ENCODE measurements around the gene PER2.

DNA sequence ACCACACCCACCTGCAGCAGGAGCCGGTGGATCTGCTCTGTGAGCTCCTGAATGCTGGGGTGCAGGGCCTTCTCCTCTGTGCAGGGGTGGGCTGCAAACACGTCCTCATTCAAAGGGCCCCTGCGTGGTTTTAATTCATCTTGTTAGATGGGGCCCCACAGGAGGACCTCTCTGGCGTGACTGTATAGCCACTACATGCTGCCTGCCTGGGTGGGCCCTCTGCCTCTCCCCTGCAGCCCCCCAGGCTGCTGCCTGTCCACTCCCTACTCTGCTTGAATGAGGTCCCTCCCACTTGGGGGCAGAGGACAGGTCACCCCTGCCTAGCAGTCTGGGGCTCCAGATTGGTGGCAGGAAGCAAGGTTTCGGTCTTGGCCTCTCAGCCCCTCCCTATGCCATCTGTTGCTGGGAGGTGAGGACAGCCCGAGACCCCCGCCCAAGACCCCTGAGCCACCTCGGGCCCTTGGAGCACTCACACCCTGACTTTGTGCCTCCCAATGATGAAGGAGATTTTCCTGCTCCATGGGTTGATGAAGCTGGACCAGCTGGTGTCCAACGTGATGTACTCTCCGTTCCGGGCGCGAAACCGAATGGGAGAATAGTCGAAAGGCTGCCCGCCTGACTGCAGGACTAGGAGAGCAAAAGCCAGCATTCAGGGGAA lies 26.6 kb downstream of the PER2 start:
- TF ChIP-seq, protein P1, sequence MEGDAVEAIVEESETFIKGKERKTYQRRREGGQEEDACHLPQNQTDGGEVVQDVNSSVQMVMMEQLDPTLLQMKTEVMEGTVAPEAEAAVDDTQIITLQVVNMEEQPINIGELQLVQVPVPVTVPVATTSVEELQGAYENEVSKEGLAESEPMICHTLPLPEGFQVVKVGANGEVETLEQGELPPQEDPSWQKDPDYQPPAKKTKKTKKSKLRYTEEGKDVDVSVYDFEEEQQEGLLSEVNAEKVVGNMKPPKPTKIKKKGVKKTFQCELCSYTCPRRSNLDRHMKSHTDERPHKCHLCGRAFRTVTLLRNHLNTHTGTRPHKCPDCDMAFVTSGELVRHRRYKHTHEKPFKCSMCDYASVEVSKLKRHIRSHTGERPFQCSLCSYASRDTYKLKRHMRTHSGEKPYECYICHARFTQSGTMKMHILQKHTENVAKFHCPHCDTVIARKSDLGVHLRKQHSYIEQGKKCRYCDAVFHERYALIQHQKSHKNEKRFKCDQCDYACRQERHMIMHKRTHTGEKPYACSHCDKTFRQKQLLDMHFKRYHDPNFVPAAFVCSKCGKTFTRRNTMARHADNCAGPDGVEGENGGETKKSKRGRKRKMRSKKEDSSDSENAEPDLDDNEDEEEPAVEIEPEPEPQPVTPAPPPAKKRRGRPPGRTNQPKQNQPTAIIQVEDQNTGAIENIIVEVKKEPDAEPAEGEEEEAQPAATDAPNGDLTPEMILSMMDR (IDR thresholded peaks at IDR 0.05) = no peak
- no peak for TF ChIP-seq POLR2A (IDR thresholded peaks at IDR 0.05)
- TF ChIP-seq EP300 (IDR thresholded peaks at IDR 0.05) = no peak
